Spleen (tissue), 11 donors: ENCODE measurements around the gene POLR3GL. TPM values are rescaled to one million over a fixed set of nuclear protein-coding genes. Genes with fewer than 3 reads are reported as not detected.
A peak's percentile ranks its signal among the peaks of the same experiment; 100 is the strongest.

Source experiments
- DNase-seq: peaks from one replicate; pipeline ENCODE4 v3.0.0-alpha.2; 2020
- H3K27ac ChIP-seq, 8 donors: fragments of 200-600 bp; sonication (generic) in 7 of 8; 1 replicate in 4 of 8; 2 replicates in 4 of 8; pipeline versions ENCODE4 v1.5.0 to v1.8.0; 2016 to 2021; ENCODE audit warnings: inconsistent platforms in 4 of 8, mild to moderate bottlenecking in 4 of 8, moderate library complexity in 1 of 8
- H3K27me3 ChIP-seq, 7 donors: fragments of 200-600 bp; sonication (generic) in 6 of 7; replicated peaks in 1 of 7; 1 replicate in 4 of 7; 2 replicates in 3 of 7; pipeline versions ENCODE4 v1.5.0 to v1.8.0; 2016 to 2021; ENCODE audit warnings: inconsistent platforms in 3 of 7, mild to moderate bottlenecking in 1 of 7
- H3K36me3 ChIP-seq, 6 donors: fragments of 200-600 bp; sonication (generic) in 5 of 6; 1 replicate in 4 of 6; 2 replicates in 2 of 6; pipeline versions ENCODE4 v1.5.0 to v1.8.0; 2016 to 2021; ENCODE audit warnings: inconsistent platforms in 2 of 6
- H3K4me1 ChIP-seq, 6 donors: fragments of 200-600 bp; sonication (generic) in 5 of 6; 1 replicate in 3 of 6; 2 replicates in 3 of 6; pipeline versions ENCODE4 v1.5.0 to v1.8.0; 2016 to 2021; ENCODE audit warnings: inconsistent platforms in 3 of 6
- H3K4me3 ChIP-seq, 8 donors: fragments of 200-600 bp; sonication (generic) in 7 of 8; 1 replicate in 4 of 8; 2 replicates in 4 of 8; pipeline versions ENCODE4 v1.5.0 to v1.8.0; 2016 to 2021; ENCODE audit warnings: inconsistent platforms in 4 of 8, mild to moderate bottlenecking in 4 of 8, moderate library complexity in 2 of 8
- H3K9me3 ChIP-seq, 8 donors: fragments of 200-600 bp; sonication (generic) in 7 of 8; 1 replicate in 4 of 8; 2 replicates in 4 of 8; pipeline versions ENCODE4 v1.5.0 to v1.8.0; 2016 to 2021; ENCODE audit warnings: inconsistent platforms in 4 of 8
- POLR2A ChIP-seq, 3 donors: fragments of 450-650 bp; IDR thresholded peaks; one replicate each; pipeline ENCODE4 v1.5.1; 2017; ENCODE audit warnings: antibody characterized with exemption in 3 of 3, mild to moderate bottlenecking in 1 of 3
- POLR2AphosphoS5 ChIP-seq, 3 donors: sonication (generic); formaldehyde crosslinking; IDR thresholded peaks; one replicate each; pipeline ENCODE4 v1.5.1; 2017; ENCODE audit warnings: antibody characterized with exemption in 3 of 3
- WGBS, 5 donors: extraction: QIAGEN DNeasy Blood & Tissue Kit in 3 of 5; methylation state at CpG; one replicate each; pipeline versions ENCODE4 v1.1.5 to v1.1.7; 2013 to 2018; 5-methylcytosine and 5-hydroxymethylcytosine counted together
- intact Hi-C: fragments of 100-400 bp; cut with DNase I; formaldehyde crosslinking; loops from one replicate; pipeline ENCODE4 v1.15.0; 2023; ENCODE audit warnings: low total_unique reads
- polyA plus RNA-seq, 3 donors: library from polyadenylated mRNA; stranded (reverse); fragments of 200-250 nt; gene quantifications; one replicate each; pipeline ENCODE4 v1.2.1, GENCODE V29; 2013
- total RNA-seq, 7 donors: library from RNA; depleted of rRNA in 3 of 7; stranded (reverse); fragments of >200 nt in 3 of 7; fragmentation: NEBNext Ultra II Directional in 4 of 7; extraction: Animal tissue kit (Norgen Biotek cat#: 25700) in 4 of 7; gene quantifications; one replicate each; pipeline versions ENCODE4 v1.1.0 to v1.2.1, GENCODE V29; 2016 to 2021
- TF ChIP-seq, protein P1 (sequence below), 11 experiments: fragments of 200-600 bp in 7 of 11; fragments of 450-650 bp in 4 of 11; sonication (generic) in 4 of 11; IDR thresholded peaks in 8 of 11; conservative IDR thresholded peaks in 3 of 11; 1 replicate in 7 of 11; 2 replicates in 4 of 11; pipeline versions ENCODE4 v1.4.0 to v1.8.0; 2016 to 2021; ENCODE audit warnings: antibody characterized with exemption in 11 of 11, inconsistent platforms in 4 of 11, mild to moderate bottlenecking in 1 of 11
- donor health status: healthy with polysubstance abuse.
- donor health status: DM: no; HTN: no; CAD: no; lungs with moderate emphysema.
- donor health status: DM: no; HTN: no; CAD: no.
- donor health status: Bipolar disorder and iron deficiency.
- donor health status: healthy.
- donor health status: DM: no; HTN: no; CAD: no.
- donor health status: DM: yes; HTN: yes; CAD: no.

POLR3GL gene
- total and polyA plus RNA-seq, 10 donors = 22.1 to 69.2 (median 32.9) TPM

DNA sequence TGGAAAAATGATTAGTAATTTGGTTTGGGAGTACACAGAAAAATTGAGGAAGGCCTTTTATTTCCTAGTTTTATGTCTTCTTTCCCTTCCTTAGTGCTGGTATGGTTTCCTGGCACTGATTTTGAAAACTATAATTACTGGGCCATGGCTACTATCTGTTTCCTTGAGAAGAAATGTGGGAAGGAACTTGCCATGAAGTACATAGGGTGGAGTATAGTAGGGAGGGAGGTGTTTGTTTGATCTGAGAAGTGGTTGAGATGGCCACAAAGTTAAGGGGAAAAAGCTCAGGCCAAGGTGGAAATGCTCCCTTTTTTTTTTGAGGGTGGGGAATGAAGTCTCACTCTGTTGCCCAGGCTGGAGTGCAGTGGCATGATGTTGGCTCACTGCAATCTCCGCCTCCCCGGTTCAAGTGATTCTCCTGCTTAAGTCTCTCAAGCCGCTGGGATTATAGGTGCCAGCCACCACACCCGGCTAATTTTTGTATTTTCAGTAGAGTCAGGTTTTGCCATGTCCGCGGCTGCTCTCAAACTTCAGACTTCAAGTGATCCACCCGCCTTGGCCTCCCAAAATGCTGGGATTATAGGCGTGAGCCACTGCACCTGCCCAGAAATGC is 45.7 kb downstream of the POLR3GL start:
- no peak overlapping the region for H3K4me3 ChIP-seq
- intact Hi-C loops = loop anchor here (5.0 kb wide), 3 partner anchors 33 to 163 kb away; partner anchors contain the start of gene NUDT17

GRCh38 chr1:146012703-146013558 is 48.4 kb downstream of the POLR3GL start:
- Histone ChIP-seq H3K9me3 (no peaks in the 10 kb centered on the region), H3K27me3 (peaks cover 0 to under 1% (median 0%) of the 10 kb centered on the region in 7 donors), H3K4me1 (peaks cover 2 to 44% (median 12%) of the 10 kb centered on the region in 6 donors), H3K27ac (peak overlapping the region in 1 of 8 donors; percentile 10), H3K36me3 (no peaks in the 10 kb centered on the region), H3K4me3 (no peak overlapping the region)
- no peak for TF ChIP-seq POLR2AphosphoS5 (IDR thresholded peaks at IDR 0.05)
- TF ChIP-seq, protein P1, sequence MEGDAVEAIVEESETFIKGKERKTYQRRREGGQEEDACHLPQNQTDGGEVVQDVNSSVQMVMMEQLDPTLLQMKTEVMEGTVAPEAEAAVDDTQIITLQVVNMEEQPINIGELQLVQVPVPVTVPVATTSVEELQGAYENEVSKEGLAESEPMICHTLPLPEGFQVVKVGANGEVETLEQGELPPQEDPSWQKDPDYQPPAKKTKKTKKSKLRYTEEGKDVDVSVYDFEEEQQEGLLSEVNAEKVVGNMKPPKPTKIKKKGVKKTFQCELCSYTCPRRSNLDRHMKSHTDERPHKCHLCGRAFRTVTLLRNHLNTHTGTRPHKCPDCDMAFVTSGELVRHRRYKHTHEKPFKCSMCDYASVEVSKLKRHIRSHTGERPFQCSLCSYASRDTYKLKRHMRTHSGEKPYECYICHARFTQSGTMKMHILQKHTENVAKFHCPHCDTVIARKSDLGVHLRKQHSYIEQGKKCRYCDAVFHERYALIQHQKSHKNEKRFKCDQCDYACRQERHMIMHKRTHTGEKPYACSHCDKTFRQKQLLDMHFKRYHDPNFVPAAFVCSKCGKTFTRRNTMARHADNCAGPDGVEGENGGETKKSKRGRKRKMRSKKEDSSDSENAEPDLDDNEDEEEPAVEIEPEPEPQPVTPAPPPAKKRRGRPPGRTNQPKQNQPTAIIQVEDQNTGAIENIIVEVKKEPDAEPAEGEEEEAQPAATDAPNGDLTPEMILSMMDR (IDR thresholded peaks at IDR 0.05 in 8 of 11, conservative IDR thresholded peaks at IDR 0.05 in 3 of 11) = peak; percentile 50 to 90 (median 74)
- WGBS, 5 donors = 3 to 13% (median 8%) methylated on average over 4 of the region's 4 CpGs
- intact Hi-C loops = loop anchor here (5.0 kb wide), 3 partner anchors 36 to 166 kb away; partner anchors contain the start of gene NUDT17
- no peak for DNase-seq

More for the DNA sequence above, 45.7 kb downstream of the POLR3GL start:
- H3K27me3 ChIP-seq = no peaks in the 10 kb centered on the region
- no peaks in the 10 kb centered on the region for H3K36me3 ChIP-seq
- H3K4me1 ChIP-seq = peaks cover 12 to 71% (median 35%) of the 10 kb centered on the region in 6 donors
- WGBS, 5 donors = 82 to 93% (median 91%) methylated on average over 8 of the region's 8 CpGs
- no peak for DNase-seq
- H3K27ac ChIP-seq = peak overlapping the region; percentile 22 to 76 (median 54)
- TF ChIP-seq POLR2AphosphoS5 (IDR thresholded peaks at IDR 0.05) (no peak), POLR2A (IDR thresholded peaks at IDR 0.05) (no peak)
- TF ChIP-seq, protein P1 (IDR thresholded peaks at IDR 0.05 in 8 of 11, conservative IDR thresholded peaks at IDR 0.05 in 3 of 11) = no peak
- H3K9me3 ChIP-seq = no peaks in the 10 kb centered on the region

- no peaks in the 10 kb centered on the region for H3K9me3 ChIP-seq
- TF ChIP-seq, protein P1 (IDR thresholded peaks at IDR 0.05 in 8 of 11, conservative IDR thresholded peaks at IDR 0.05 in 3 of 11) = no peak
- no peak for TF ChIP-seq POLR2AphosphoS5 (IDR thresholded peaks at IDR 0.05)
- no peak for TF ChIP-seq POLR2A (IDR thresholded peaks at IDR 0.05)
- no peak overlapping the region for H3K4me3 ChIP-seq
- H3K27me3 ChIP-seq = peaks cover 0 to 7% (median 0%) of the 10 kb centered on the region in 7 donors
- H3K4me1 ChIP-seq = peaks cover 2 to 40% (median 10%) of the 10 kb centered on the region in 6 donors
- no peak overlapping the region for H3K27ac ChIP-seq
- 70 to 85% (median 72%) methylated on average over 6 of the region's 6 CpGs for WGBS, 5 donors
- no peak for DNase-seq
- intact Hi-C loops = loop anchor here (5.0 kb wide), 3 partner anchors 36 to 166 kb away; partner anchors contain the start of gene NUDT17
- no peaks in the 10 kb centered on the region for H3K36me3 ChIP-seq
These were observed 49.1 kb downstream of the POLR3GL start for GRCh38 chr1:146013559-146013922.

GRCh38 chr1:146016891-146017290 is 52.4 kb downstream of the POLR3GL start:
- intact Hi-C loops = no loop called here
- Histone ChIP-seq H3K36me3 (no peaks in the 10 kb centered on the region), H3K9me3 (no peaks in the 10 kb centered on the region), H3K4me1 (peaks cover 6 to 29% (median 20%) of the 10 kb centered on the region in 6 donors), H3K4me3 (no peak overlapping the region), H3K27me3 (peaks cover 3 to 40% (median 25%) of the 10 kb centered on the region in 7 donors), H3K27ac (no peak overlapping the region)
- DNase-seq = no peak
- 67 to 84% (median 68%) methylated on average over 1 of the region's 1 CpG for WGBS, 5 donors
- TF ChIP-seq POLR2A (IDR thresholded peaks at IDR 0.05) = no peak
- no peak for TF ChIP-seq POLR2AphosphoS5 (IDR thresholded peaks at IDR 0.05)
- TF ChIP-seq, protein P1 (IDR thresholded peaks at IDR 0.05 in 8 of 11, conservative IDR thresholded peaks at IDR 0.05 in 3 of 11) = no peak
